ENCODE measurements around the gene ST8SIA5. TPM values are rescaled to one million over a fixed set of nuclear protein-coding genes. Genes with fewer than 3 reads are reported as not detected.

ST8SIA5 gene
- total and polyA plus RNA-seq, 9 of the 15 experiments (the other 6 are each of a cell fraction or from before 2014, with no cell fraction given), result 0.03 to 0.33 (median 0.06) TPM; not detected in 5

GRCh38 chr18:46628206-46628605 lies 128.6 kb downstream of the ST8SIA5 start:
- no peaks in the 10 kb centered on the region for H3K79me2 ChIP-seq (ENCODE audit: control insufficient read depth, insufficient read depth, low read length)
- H3K9ac ChIP-seq (ENCODE audit: insufficient read depth in 1 of 2, low read depth in 2 of 2, low read length in 2 of 2), result no peak overlapping the region
- no peak for DNase-seq (ENCODE audit: extremely low read depth in 1 of 4, low spot score in 3 of 4)
- H3K36me3 ChIP-seq (ENCODE audit: control insufficient read depth, insufficient read depth, low read length), result no peaks in the 10 kb centered on the region
- no peaks in the 10 kb centered on the region; a peak in 2 of 5 replicates for H3K27me3 ChIP-seq (ENCODE audit: control insufficient read depth in 2 of 2, insufficient read depth in 2 of 2, low read length in 2 of 2)
- no peak for FAIRE-seq
- in situ Hi-C loops (cut with MboI), result no loop called here
- no peak overlapping the region for H3K4me3 ChIP-seq
- no TSS peak for BruUV-seq (replicated peaks)
- no peak overlapping the region for H3K27ac ChIP-seq (ENCODE audit: extremely low read depth, low read depth, low read length)
- no peak overlapping the region for H3K4me2 ChIP-seq (ENCODE audit: insufficient read depth, low read length)
- H3K9me1 ChIP-seq (ENCODE audit: control insufficient read depth, insufficient read depth, low read length), result no peaks in the 10 kb centered on the region
- CTCF ChIA-PET (ENCODE audit: low intra/inter-chr PET ratio), result no interaction called here
- TF ChIP-seq ARID3A (IDR thresholded peaks at IDR 0.05; ENCODE audit: borderline replicate concordance, low read depth, low read length) (no peak), NCOR1 (IDR thresholded peaks at IDR 0.05) (no peak), HOXB6 (CRISPR knock-in tag; IDR thresholded peaks at IDR 0.05; ENCODE audit: borderline replicate concordance) (no peak), ZC3H4 (CRISPR knock-in tag; IDR thresholded peaks at IDR 0.05; ENCODE audit: borderline replicate concordance) (no peak), KDM1A (IDR thresholded peaks at IDR 0.05) (no peak), MTA1 (IDR thresholded peaks at IDR 0.05; ENCODE audit: borderline replicate concordance) (no peak), MLLT1 (IDR thresholded peaks at IDR 0.05) (no peak), ZBTB1 (CRISPR knock-in tag; IDR thresholded peaks at IDR 0.05; ENCODE audit: borderline replicate concordance, low read depth) (no peak), TCF7L2 (IDR thresholded peaks at IDR 0.05; ENCODE audit: low read depth, low read length) (no peak), ZFX (CRISPR knock-in tag; IDR thresholded peaks at IDR 0.05) (no peak), SIX5 (IDR thresholded peaks at IDR 0.05; ENCODE audit: borderline replicate concordance in 1 of 2, insufficient read depth in 1 of 2, low read depth in 1 of 2, low read length in 2 of 2) (no peak), CBFA2T3 (IDR thresholded peaks at IDR 0.05) (no peak), PRDM10 (IDR thresholded peaks at IDR 0.05; ENCODE audit: partially characterized antibody) (no peak)
- peaks cover 0 to 5% of the 10 kb centered on the region in 2 experiments; a peak in 2 of 5 replicates for H3K4me1 ChIP-seq (replicated peaks in 1 of 2; ENCODE audit: control insufficient read depth in 2 of 2, insufficient read depth in 2 of 2, low read length in 2 of 2)
- POLR2A ChIA-PET, result no interaction called here
- no peaks in the 10 kb centered on the region for H4K20me1 ChIP-seq (replicated peaks; ENCODE audit: control insufficient read depth, insufficient read depth, low read length)
- no peaks in the 10 kb centered on the region for H3K9me3 ChIP-seq (replicated peaks; ENCODE audit: control insufficient read depth, insufficient read depth, low read depth, low read length)
- intact Hi-C loops (cut with micrococcal nuclease), result loop anchor here (10.0 kb wide), 1 partner anchor 73 kb away; no protein-coding TSS in a partner anchor
- H2AFZ ChIP-seq (ENCODE audit: low read depth, low read length), result no peak overlapping the region
- no peak for ATAC-seq
- WGBS (ENCODE audit: insufficient coverage, low coverage, missing lambda C conversion rate), result 0% methylated on average over 5 of the region's 5 CpGs
